ENCODE data around the gene MKKS. TPM values are rescaled to one million over a fixed set of nuclear protein-coding genes. Genes with fewer than 3 reads are reported as not detected.

The MKKS gene
- total and polyA plus RNA-seq, 2 experiments from 2014 or later: 9.1 to 45.9 TPM

DNA sequence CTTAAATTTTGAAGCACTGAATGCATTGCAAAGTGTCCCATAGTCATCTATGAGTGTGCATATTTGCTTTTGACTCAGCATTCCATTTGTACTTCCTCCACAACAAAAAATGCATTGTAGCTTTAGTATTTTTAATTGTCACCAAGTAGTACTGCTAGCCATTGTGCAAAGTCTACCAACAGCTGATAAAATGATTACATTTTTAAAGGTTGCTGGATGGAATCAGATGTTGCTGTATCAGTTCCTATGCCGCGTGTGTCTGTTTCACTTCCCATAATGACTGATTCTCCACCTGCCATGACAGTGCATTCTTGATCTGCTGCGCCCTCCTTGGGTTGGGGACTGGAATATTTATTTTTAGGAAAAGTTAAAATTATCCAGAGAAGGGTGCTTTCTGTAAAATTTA lies 42.3 kb upstream of the MKKS start:
- Histone ChIP-seq H3K4me1 (ENCODE audit: low read depth) (no peaks in the 10 kb centered on the region), H3K27me3 (no peaks in the 10 kb centered on the region)

GRCh38 chr20:10475225-10475624 lies 41.2 kb upstream of the MKKS start:
- DNase-seq (ENCODE audit: low read depth in 1 of 2, low spot score in 1 of 2): no peak
- no peaks in the 10 kb centered on the region for H3K4me1 ChIP-seq (ENCODE audit: low read depth)
- no peaks in the 10 kb centered on the region for H3K36me3 ChIP-seq
- no peaks in the 10 kb centered on the region for H3K9me3 ChIP-seq (ENCODE audit: low read depth)
- no peak overlapping the region for H3K4me3 ChIP-seq
- H3K27ac ChIP-seq: no peak overlapping the region
- no peaks in the 10 kb centered on the region for H3K27me3 ChIP-seq
- TF ChIP-seq, protein P1, sequence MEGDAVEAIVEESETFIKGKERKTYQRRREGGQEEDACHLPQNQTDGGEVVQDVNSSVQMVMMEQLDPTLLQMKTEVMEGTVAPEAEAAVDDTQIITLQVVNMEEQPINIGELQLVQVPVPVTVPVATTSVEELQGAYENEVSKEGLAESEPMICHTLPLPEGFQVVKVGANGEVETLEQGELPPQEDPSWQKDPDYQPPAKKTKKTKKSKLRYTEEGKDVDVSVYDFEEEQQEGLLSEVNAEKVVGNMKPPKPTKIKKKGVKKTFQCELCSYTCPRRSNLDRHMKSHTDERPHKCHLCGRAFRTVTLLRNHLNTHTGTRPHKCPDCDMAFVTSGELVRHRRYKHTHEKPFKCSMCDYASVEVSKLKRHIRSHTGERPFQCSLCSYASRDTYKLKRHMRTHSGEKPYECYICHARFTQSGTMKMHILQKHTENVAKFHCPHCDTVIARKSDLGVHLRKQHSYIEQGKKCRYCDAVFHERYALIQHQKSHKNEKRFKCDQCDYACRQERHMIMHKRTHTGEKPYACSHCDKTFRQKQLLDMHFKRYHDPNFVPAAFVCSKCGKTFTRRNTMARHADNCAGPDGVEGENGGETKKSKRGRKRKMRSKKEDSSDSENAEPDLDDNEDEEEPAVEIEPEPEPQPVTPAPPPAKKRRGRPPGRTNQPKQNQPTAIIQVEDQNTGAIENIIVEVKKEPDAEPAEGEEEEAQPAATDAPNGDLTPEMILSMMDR (IDR thresholded peaks at IDR 0.05; ENCODE audit: low read depth, low read length): no peak

More for the DNA sequence above, 42.3 kb upstream of the MKKS start:
- Histone ChIP-seq H3K9me3 (ENCODE audit: low read depth) (no peaks in the 10 kb centered on the region), H3K4me3 (no peak overlapping the region), H3K36me3 (no peaks in the 10 kb centered on the region), H3K27ac (no peak overlapping the region)
- no peak for DNase-seq (ENCODE audit: low read depth in 1 of 2, low spot score in 1 of 2)
- TF ChIP-seq, protein P1 (IDR thresholded peaks at IDR 0.05; ENCODE audit: low read depth, low read length): no peak

- Histone ChIP-seq H3K4me1 (ENCODE audit: low read depth) (no peaks in the 10 kb centered on the region), H3K4me3 (no peak overlapping the region), H3K27ac (no peak overlapping the region), H3K36me3 (no peaks in the 10 kb centered on the region), H3K9me3 (ENCODE audit: low read depth) (no peaks in the 10 kb centered on the region), H3K27me3 (no peaks in the 10 kb centered on the region)
- DNase-seq (ENCODE audit: low read depth in 1 of 2, low spot score in 1 of 2): peak in 1 of 2 donors; percentile 32
- TF ChIP-seq, protein P1 (IDR thresholded peaks at IDR 0.05; ENCODE audit: low read depth, low read length): no peak
These were observed 40.7 kb upstream of the MKKS start for GRCh38 chr20:10474606-10475184.

GRCh38 chr20:10472871-10473270 lies 38.8 kb upstream of the MKKS start:
- no peaks in the 10 kb centered on the region for H3K4me1 ChIP-seq (ENCODE audit: low read depth)
- no peak for DNase-seq (ENCODE audit: low read depth in 1 of 2, low spot score in 1 of 2)

GRCh38 chr20:10470276-10470675 lies 36.3 kb upstream of the MKKS start:
- TF ChIP-seq, protein P1 (IDR thresholded peaks at IDR 0.05; ENCODE audit: low read depth, low read length): no peak
- no peaks in the 10 kb centered on the region for H3K4me1 ChIP-seq (ENCODE audit: low read depth)
- no peak overlapping the region for H3K27ac ChIP-seq
- H3K9me3 ChIP-seq (ENCODE audit: low read depth): no peaks in the 10 kb centered on the region
- no peaks in the 10 kb centered on the region for H3K27me3 ChIP-seq
- no peak overlapping the region for H3K4me3 ChIP-seq
- DNase-seq (ENCODE audit: low read depth in 1 of 2, low spot score in 1 of 2): no peak
- H3K36me3 ChIP-seq: no peaks in the 10 kb centered on the region

More at GRCh38 chr20:10472871-10473270, 38.8 kb upstream of the MKKS start:
- H3K27ac ChIP-seq: no peak overlapping the region
- TF ChIP-seq, protein P1 (IDR thresholded peaks at IDR 0.05; ENCODE audit: low read depth, low read length): no peak
- no peaks in the 10 kb centered on the region for H3K36me3 ChIP-seq
- H3K4me3 ChIP-seq: no peak overlapping the region
- no peaks in the 10 kb centered on the region for H3K27me3 ChIP-seq
- H3K9me3 ChIP-seq (ENCODE audit: low read depth): no peaks in the 10 kb centered on the region

Data from cardiac muscle cell (in vitro differentiated cells and primary cell).